BLaER1 (cell line): ENCODE measurements around the gene NEURL1.
"Not testable (repeated sequence)": the region's sequence is repeated elsewhere in the genome, so short reads cannot be mapped to it uniquely, and the experiment has no call there.

Experiments used
- H3K27ac ChIP-seq: shearing (Covaris generic); formaldehyde crosslinking; 2 replicates; pipeline ENCODE4 v1.8.1; 2022
- H3K27me3 ChIP-seq: shearing (Covaris generic); formaldehyde crosslinking; 2 replicates; pipeline ENCODE4 v1.8.1; 2022
- H3K36me3 ChIP-seq: shearing (Covaris generic); formaldehyde crosslinking; 2 replicates; pipeline ENCODE4 v1.8.1; 2022
- H3K4me1 ChIP-seq: shearing (Covaris generic); formaldehyde crosslinking; 2 replicates; pipeline ENCODE4 v1.8.1; 2022
- H3K4me2 ChIP-seq: shearing (Covaris generic); formaldehyde crosslinking; 2 replicates; pipeline ENCODE4 v1.8.1; 2022
- H3K4me3 ChIP-seq: shearing (Covaris generic); formaldehyde crosslinking; 2 replicates; pipeline ENCODE4 v1.8.1; 2022
- H3K9ac ChIP-seq: shearing (Covaris generic); formaldehyde crosslinking; 2 replicates; pipeline ENCODE4 v1.8.1; 2022
- H3K9me3 ChIP-seq: shearing (Covaris generic); formaldehyde crosslinking; 2 replicates; pipeline ENCODE4 v1.8.1; 2022
- H4K20me1 ChIP-seq: shearing (Covaris generic); formaldehyde crosslinking; 2 replicates; pipeline ENCODE4 v1.8.1; 2022
- Cebpa-rat ChIP-seq: shearing (Covaris generic); IDR thresholded peaks from 2 replicates; pipeline ENCODE4 v1.8.1; 2022

The NEURL1 gene

DNA sequence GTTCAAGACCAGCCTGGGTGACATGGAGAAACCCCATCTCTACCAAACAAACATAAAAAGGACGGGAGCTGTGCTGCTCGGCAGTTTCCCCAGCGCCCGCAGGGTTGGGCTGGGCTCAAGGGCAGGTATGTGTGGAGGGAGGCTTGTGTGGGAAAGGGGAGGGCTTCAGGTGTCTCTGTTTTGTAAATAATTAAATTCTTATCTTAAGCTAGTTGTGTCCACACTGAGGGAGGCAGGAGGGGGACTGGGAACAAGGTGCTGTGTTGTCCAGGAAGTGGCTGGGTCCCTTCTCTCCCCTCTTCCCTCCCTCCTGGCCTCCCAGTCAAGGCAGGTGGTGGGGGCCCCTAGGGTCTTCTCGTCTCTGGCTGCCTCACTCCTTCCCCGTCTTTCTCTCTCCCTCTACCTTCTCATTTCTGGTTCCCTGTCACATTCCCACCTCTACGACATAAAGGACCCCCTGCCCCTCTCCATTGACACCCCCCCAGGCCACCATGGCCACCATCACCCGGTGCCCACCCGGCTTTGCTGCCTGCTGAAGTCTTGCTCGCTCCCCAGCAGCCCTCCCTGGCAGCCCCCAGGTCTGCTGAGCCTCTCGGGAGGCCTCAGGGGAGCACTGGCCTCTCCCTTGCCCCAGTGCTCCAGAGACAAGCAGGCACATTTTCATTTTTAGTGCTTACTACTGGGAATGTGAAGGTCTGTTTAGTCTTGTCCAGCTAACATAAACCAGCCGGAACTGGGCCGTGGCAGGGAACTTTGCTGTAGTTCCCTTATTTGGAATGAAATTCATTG is 19.3 kb downstream of the NEURL1 start:
- Histone ChIP-seq H3K4me1 (0 out of 2 replicates have a peak, but pooled peaks cover 9% of the 10 kb centered on the region), H3K36me3 (no peaks in the 10 kb centered on the region), H3K9me3 (no peaks in the 10 kb centered on the region), H3K27ac (no peak overlapping the region), H4K20me1 (no peaks in the 10 kb centered on the region), H3K4me3 (no peak overlapping the region), H3K4me2 (no peak overlapping the region; the same call in 1 of the 2 replicates), H3K27me3 (no peaks in the 10 kb centered on the region; the same call in 1 of the 2 replicates), H3K9ac (no peak overlapping the region)
- TF ChIP-seq Cebpa-rat = no peak

DNA sequence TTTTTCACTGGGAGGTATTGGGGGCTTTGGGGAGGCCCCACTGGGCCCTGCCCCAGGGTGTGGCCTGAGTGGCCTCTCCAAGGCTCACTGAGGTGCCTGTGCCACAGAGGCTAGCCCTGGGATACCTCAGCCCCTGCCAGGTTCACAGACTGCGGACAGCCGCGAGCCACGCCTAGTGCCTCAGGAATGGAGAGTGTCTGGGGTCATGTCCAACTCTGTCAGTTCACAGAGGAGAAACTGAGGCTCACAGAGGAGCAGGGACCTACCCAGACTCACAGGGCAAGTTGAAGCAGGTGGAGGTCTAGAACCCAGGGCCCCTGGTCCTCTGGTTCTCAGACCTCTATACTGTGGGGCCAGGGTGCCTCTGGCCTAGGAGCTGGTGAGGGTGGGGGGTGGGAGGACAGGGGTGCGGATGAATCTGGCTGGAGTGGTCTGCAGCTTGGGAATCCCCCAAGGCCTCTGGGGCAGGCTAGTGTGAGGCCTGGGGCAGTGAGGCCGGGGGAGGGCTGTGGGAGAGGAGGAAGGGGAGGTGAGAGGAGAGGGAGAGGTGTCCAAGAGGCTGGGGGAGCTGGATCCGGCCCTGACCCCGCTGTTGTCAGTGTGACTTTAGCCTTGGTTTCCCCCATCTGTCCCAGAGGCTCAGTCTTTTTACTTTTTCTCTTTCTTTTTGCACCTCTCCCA is 20.0 kb downstream of the NEURL1 start:
- H3K36me3 ChIP-seq = no peaks in the 10 kb centered on the region
- no peak overlapping the region for H3K4me3 ChIP-seq
- no peaks in the 10 kb centered on the region; the same call in 1 of the 2 replicates for H3K27me3 ChIP-seq
- 0 out of 2 replicates have a peak, but pooled peaks cover 9% of the 10 kb centered on the region for H3K4me1 ChIP-seq
- no peak overlapping the region for H3K9ac ChIP-seq
- no peak for TF ChIP-seq Cebpa-rat
- no peak overlapping the region for H3K27ac ChIP-seq
- no peaks in the 10 kb centered on the region for H4K20me1 ChIP-seq
- no peaks in the 10 kb centered on the region for H3K9me3 ChIP-seq
- no peak overlapping the region for H3K4me2 ChIP-seq

DNA sequence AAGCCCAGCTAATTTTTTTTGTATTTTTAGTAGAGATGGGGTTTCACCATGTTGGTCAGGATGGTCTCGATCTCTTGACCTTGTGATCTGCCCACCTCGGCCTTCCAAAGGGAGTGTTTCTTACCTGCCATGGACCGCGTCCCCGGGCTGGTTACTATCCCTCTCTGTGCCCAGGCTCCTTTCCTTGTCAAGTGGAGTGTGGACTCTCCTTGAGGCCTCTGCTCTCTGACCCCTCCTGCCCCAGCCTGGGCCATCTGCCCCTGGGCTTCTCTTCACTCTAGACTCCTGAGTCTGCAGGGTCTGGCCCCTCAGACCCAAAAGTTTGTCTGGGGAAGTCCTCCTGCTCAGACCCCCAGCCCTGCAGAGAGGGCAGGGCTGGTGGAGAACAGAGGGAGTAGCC is 20.7 kb downstream of the NEURL1 start:
- H3K27me3 ChIP-seq = no peaks in the 10 kb centered on the region; the same call in 1 of the 2 replicates
- no peaks in the 10 kb centered on the region for H3K36me3 ChIP-seq
- no peak overlapping the region for H3K4me2 ChIP-seq

DNA sequence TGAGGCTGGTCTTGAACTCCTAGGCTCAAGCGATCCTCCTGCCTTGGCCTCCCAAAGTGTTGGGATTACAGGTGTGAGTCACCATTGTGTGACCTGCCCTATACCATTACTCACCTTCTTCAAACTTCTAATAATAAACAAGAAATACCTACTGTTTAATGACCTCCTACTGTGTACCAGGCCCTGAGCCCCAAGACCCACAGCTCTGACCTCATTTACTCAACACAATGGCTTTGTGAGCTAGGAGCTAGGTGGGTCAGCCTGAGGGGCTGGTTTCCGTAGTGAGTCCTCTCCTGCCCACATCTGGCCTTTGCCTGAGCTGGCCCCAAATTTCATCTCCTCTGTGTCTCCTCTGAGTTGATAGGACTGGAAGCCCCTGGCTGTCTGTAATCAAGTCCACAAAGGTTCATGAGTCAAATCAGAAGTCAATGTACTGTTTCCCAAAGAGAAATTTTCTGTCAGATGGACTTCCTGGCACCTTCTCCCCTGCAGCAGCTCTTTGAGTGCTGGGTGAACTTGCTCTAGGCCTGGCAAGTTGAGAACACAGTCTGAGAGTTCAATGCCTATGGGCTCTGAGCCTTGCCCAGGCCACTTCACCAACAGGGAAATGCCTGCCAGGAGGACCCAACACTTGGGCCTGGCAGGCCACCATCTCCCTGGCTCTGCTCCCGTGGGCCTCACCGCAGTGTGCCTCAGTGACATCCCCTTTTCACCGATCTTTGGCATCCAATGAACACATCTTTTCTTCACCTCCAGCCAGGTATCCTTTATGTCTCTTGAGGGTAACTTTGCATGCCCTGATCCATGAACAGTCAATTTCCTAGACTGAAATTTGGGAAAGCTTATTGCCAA is 24.0 kb downstream of the NEURL1 start:
- Histone ChIP-seq H3K9ac (no peak overlapping the region), H3K4me3 (no peak overlapping the region), H3K36me3 (no peaks in the 10 kb centered on the region), H3K27ac (no peak overlapping the region), H4K20me1 (no peaks in the 10 kb centered on the region), H3K4me1 (0 out of 2 replicates have a peak, but pooled peaks cover 9% of the 10 kb centered on the region), H3K4me2 (no peak overlapping the region), H3K27me3 (no peaks in the 10 kb centered on the region), H3K9me3 (no peaks in the 10 kb centered on the region)
- no peak for TF ChIP-seq Cebpa-rat

More for the DNA sequence above, 20.7 kb downstream of the NEURL1 start:
- no peaks in the 10 kb centered on the region for H4K20me1 ChIP-seq
- H3K4me3 ChIP-seq = no peak overlapping the region
- H3K9me3 ChIP-seq = no peaks in the 10 kb centered on the region
- no peak for TF ChIP-seq Cebpa-rat
- H3K27ac ChIP-seq = no peak overlapping the region
- no peak overlapping the region for H3K9ac ChIP-seq
- 0 out of 2 replicates have a peak, but pooled peaks cover 9% of the 10 kb centered on the region for H3K4me1 ChIP-seq

DNA sequence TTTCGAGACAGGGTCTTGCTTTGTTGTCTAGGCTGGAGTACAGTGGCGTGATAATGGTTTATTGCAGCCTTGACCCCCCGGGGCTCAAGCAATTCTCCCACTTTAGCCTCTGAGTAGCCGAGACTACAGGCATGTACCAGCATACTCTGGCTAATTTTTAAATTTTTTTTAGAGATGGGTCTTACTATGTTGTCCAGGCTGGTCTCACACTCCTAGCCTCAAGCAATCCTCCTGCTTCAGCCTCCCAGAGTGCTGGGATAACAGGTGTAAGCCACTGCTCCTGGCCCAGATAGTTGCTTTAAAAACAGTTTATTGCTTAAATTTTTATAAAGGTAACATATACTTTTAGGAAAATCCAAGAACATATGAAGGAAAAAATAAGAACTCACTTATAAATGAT is 26.3 kb downstream of the NEURL1 start:
- H3K27ac ChIP-seq = no peak overlapping the region
- H3K9me3 ChIP-seq = no peaks in the 10 kb centered on the region
- no peak for TF ChIP-seq Cebpa-rat
- no peaks in the 10 kb centered on the region for H3K36me3 ChIP-seq
- no peak overlapping the region for H3K9ac ChIP-seq
- H3K4me2 ChIP-seq = no peak overlapping the region
- no peaks in the 10 kb centered on the region for H4K20me1 ChIP-seq
- no peak overlapping the region for H3K4me3 ChIP-seq
- H3K27me3 ChIP-seq = no peaks in the 10 kb centered on the region
- H3K4me1 ChIP-seq = 0 out of 2 replicates have a peak, but pooled peaks cover 8% of the 10 kb centered on the region

DNA sequence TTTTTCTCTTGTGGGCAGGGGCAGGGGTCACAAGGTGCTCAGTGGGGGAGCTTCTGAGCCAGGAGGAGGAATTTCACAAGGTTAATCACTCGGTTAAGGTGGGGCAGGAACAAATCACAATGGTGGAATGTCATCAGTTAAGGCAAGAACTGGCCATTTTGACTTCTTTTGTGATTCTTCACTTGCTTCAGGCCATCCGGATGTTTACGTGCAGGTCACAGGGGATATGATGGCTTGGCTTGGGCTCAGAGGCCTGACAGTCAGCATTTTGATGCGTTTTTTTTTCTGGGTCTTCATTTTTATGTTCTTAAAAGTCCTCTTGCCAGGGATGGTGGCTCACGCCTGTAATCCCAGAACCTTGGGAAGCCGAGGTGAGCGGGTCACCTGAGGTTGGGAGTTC is 28.5 kb downstream of the NEURL1 start:
- H3K27me3 ChIP-seq, H3K4me2 ChIP-seq, H3K27ac ChIP-seq, H3K9me3 ChIP-seq, H3K9ac ChIP-seq, H3K4me3 ChIP-seq, H3K36me3 ChIP-seq, H3K4me1 ChIP-seq, H4K20me1 ChIP-seq: not testable (repeated sequence)

DNA sequence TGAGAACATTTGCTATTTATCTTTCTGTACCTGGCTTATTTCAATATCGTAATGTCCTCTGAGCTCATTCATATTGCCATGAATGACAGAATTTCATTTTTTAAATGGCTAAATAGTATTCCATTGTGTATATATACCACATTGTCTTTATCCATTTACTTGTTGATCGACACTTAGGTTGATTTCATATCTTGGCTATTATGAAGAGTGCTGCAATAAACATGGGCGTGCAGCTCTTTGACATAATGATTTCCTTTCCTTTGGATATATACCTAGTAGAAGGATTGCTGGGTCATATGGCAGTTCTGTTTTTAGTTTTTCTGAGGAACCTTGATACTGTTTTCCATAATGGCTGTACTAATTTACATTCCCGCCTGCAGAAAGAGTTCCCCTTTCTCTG is 30.2 kb downstream of the NEURL1 start:
- Histone ChIP-seq H3K36me3 (no peaks in the 10 kb centered on the region), H3K4me1 (no peaks in the 10 kb centered on the region), H3K4me3 (no peak overlapping the region), H4K20me1 (no peaks in the 10 kb centered on the region), H3K4me2 (no peak overlapping the region), H3K9me3 (peaks cover 14% of the 10 kb centered on the region), H3K27ac (no peak overlapping the region), H3K27me3 (no peaks in the 10 kb centered on the region), H3K9ac (no peak overlapping the region)
- no peak for TF ChIP-seq Cebpa-rat

DNA sequence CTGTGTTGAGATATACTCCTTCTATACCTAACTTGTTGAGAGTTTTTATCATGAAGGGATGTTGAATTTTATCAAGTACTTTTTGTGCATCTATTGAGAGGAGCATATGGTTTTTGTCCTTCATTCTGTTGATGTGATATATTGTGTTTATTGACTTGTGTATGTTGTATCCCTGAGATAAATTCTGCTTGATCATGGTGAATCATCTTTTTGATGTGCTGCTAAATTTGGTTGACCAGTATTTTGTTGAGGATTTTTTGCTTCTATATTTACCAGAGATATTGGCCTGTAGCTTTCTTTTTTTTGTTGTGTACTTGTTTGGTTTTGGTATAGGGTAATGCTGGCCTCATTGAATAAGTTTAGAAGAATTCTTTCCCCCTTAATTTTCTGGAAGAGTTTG is 32.4 kb downstream of the NEURL1 start:
- Histone ChIP-seq H3K4me3 (no peak overlapping the region), H3K27me3 (no peaks in the 10 kb centered on the region), H3K9ac (no peak overlapping the region), H4K20me1 (no peaks in the 10 kb centered on the region), H3K27ac (no peak overlapping the region), H3K9me3 (peaks cover 36% of the 10 kb centered on the region), H3K4me2 (no peak overlapping the region), H3K4me1 (no peaks in the 10 kb centered on the region), H3K36me3 (no peaks in the 10 kb centered on the region)
- no peak for TF ChIP-seq Cebpa-rat

DNA sequence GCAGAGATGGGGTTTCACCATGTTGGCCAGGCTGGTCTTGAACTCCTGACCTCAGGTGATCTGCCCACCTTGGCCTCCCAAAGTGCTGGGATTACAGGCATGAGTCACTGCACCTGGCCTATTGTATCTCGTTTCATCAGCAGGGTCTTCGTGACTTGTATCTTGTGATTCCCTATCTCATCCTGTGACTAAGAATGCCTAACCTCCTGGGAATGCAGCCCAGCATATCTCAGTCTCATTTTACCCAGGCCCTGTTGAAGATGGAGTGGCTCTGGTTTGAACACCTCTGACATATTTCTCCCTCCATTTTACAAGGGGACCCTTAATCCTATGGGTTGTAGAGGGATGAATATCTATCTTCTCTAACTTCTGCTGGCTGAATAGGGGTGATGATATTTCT is 34.0 kb downstream of the NEURL1 start:
- H4K20me1 ChIP-seq, H3K4me3 ChIP-seq, H3K27me3 ChIP-seq, H3K4me1 ChIP-seq, H3K36me3 ChIP-seq, H3K9ac ChIP-seq, H3K27ac ChIP-seq, H3K4me2 ChIP-seq: not testable (repeated sequence)
- peaks cover 45% of the 10 kb centered on the region for H3K9me3 ChIP-seq

DNA sequence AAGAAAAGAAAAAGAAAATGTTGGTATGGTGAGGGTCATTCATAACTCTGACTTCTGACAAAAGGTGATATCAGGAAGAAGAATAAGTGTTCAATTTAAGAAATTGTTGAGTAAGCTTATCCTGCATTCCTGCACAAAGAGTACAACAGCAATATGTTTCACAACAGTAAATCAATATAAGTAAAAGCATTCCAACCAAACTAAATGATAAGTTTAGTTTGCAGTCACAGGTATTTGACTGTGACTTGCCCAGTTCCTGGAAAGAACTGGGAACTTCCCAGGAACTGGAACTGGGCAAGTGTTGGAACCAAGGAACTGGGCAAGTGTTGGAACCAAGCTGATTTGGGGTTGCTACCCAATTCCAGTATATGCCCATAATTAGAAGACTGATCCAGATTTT is 35.0 kb downstream of the NEURL1 start:
- no peaks in the 10 kb centered on the region for H3K27me3 ChIP-seq
- no peak overlapping the region for H3K27ac ChIP-seq
- H3K9me3 ChIP-seq = peaks cover 49% of the 10 kb centered on the region
- H4K20me1 ChIP-seq = no peaks in the 10 kb centered on the region
- no peak for TF ChIP-seq Cebpa-rat
- H3K4me1 ChIP-seq = no peaks in the 10 kb centered on the region
- no peaks in the 10 kb centered on the region for H3K36me3 ChIP-seq
- no peak overlapping the region for H3K4me2 ChIP-seq
- H3K4me3 ChIP-seq = no peak overlapping the region
- H3K9ac ChIP-seq = no peak overlapping the region
